ENCODE measurements around the gene FAAP20. TPM values are rescaled to one million over a fixed set of nuclear protein-coding genes. Genes with fewer than 3 reads are reported as not detected.

The FAAP20 gene
- total and polyA plus RNA-seq, 9 of the 15 experiments (the other 6 are each of a cell fraction or from before 2014, with no cell fraction given) = 0.58 to 143 (median 9.9) TPM

DNA sequence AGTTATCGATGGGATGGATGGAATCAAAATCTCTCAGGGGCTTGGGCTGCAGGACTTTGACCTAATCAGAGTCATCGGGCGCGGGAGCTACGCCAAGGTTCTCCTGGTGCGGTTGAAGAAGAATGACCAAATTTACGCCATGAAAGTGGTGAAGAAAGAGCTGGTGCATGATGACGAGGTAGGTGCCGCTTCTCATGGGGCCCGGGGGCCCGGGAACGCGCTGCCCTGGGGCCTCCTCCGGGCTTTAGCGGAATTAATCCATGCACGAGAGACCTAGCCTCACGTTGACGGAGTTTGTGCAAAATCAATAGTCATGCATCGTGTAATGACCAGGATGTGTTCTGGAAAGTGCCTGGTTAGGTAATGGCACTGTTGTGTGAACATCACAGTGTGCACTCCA, 43.8 kb downstream of the FAAP20 start (continued):
- TF ChIP-seq SRSF1 (IDR thresholded peaks at IDR 0.05; ENCODE audit: low read depth, low read length) = no peak
- TF ChIP-seq ZNF668 (CRISPR knock-in tag; IDR thresholded peaks at IDR 0.05) = no peak
- TF ChIP-seq RBM34 (IDR thresholded peaks at IDR 0.05; ENCODE audit: borderline replicate concordance, insufficient read depth, low read length) = no peak
- no peak for TF ChIP-seq HNRNPL (IDR thresholded peaks at IDR 0.05; ENCODE audit: low read depth, low read length)
- TF ChIP-seq ZNF778 (CRISPR knock-in tag; IDR thresholded peaks at IDR 0.05) = no peak
- TF ChIP-seq, protein P1, sequence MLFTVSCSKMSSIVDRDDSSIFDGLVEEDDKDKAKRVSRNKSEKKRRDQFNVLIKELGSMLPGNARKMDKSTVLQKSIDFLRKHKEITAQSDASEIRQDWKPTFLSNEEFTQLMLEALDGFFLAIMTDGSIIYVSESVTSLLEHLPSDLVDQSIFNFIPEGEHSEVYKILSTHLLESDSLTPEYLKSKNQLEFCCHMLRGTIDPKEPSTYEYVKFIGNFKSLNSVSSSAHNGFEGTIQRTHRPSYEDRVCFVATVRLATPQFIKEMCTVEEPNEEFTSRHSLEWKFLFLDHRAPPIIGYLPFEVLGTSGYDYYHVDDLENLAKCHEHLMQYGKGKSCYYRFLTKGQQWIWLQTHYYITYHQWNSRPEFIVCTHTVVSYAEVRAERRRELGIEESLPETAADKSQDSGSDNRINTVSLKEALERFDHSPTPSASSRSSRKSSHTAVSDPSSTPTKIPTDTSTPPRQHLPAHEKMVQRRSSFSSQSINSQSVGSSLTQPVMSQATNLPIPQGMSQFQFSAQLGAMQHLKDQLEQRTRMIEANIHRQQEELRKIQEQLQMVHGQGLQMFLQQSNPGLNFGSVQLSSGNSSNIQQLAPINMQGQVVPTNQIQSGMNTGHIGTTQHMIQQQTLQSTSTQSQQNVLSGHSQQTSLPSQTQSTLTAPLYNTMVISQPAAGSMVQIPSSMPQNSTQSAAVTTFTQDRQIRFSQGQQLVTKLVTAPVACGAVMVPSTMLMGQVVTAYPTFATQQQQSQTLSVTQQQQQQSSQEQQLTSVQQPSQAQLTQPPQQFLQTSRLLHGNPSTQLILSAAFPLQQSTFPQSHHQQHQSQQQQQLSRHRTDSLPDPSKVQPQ (CRISPR knock-in tag; IDR thresholded peaks at IDR 0.05; ENCODE audit: borderline replicate concordance) = no peak
- TF ChIP-seq NFATC3 (IDR thresholded peaks at IDR 0.05) = no peak
- no peak for TF ChIP-seq CREB1 (IDR thresholded peaks at IDR 0.05)
- TF ChIP-seq CREB1 (CRISPR knock-in tag; IDR thresholded peaks at IDR 0.05) = no peak
- no peak for TF ChIP-seq KLF10 (CRISPR knock-in tag; IDR thresholded peaks at IDR 0.05)

DNA sequence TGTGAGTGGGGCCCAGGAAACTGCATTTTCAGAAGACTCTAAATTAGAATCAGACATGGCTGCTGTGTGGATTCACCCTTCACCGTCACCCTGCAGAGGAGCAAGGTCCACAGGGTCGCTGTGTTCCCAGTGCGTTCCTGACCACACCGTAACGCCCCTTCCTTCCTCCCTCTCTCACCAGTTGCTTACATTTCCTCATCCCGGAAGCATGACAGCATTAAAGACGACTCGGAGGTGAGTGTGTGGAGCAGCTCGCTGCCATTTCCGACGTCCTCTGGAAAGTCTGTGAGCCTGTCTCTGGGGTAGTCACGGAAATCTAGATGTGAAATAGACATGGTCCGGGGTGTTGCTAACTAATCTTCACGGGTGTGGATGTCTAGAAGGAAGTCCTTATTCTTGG, 45.9 kb downstream of the FAAP20 start:
- FAIRE-seq = peak; percentile 6
- H3K9me1 ChIP-seq (ENCODE audit: control insufficient read depth, insufficient read depth, low read length) = peaks cover 5% of the 10 kb centered on the region
- no peaks in the 10 kb centered on the region; the same call in 1 of the 2 replicates for H4K20me1 ChIP-seq (replicated peaks; ENCODE audit: control insufficient read depth, insufficient read depth, low read length)
- no peak for DNase-seq (ENCODE audit: extremely low read depth in 1 of 4, low spot score in 3 of 4)
- no peak for ATAC-seq
- BruUV-seq (replicated peaks) = no TSS peak
- H3K79me2 ChIP-seq (ENCODE audit: control insufficient read depth, insufficient read depth, low read length) = no peaks in the 10 kb centered on the region
- H3K4me1 ChIP-seq (replicated peaks in 1 of 2; ENCODE audit: control insufficient read depth in 2 of 2, insufficient read depth in 2 of 2, low read length in 2 of 2) = peaks cover 0 to 3% of the 10 kb centered on the region in 2 experiments; a peak in 1 of 5 replicates
- H3K4me3 ChIP-seq = no peak overlapping the region
- no peak overlapping the region for H2AFZ ChIP-seq (ENCODE audit: low read depth, low read length)
- H3K36me3 ChIP-seq (ENCODE audit: control insufficient read depth, insufficient read depth, low read length) = no peaks in the 10 kb centered on the region
- POLR2A ChIA-PET = no interaction called here
- no peak overlapping the region for H3K9ac ChIP-seq (ENCODE audit: insufficient read depth in 1 of 2, low read depth in 2 of 2, low read length in 2 of 2)
- peaks cover 60 to 70% of the 10 kb centered on the region in 2 experiments for H3K27me3 ChIP-seq (ENCODE audit: control insufficient read depth in 2 of 2, insufficient read depth in 2 of 2, low read length in 2 of 2)
- WGBS (ENCODE audit: insufficient coverage, low coverage, missing lambda C conversion rate) = 3% methylated on average over 14 of the region's 14 CpGs
- no peak overlapping the region for H3K4me2 ChIP-seq (ENCODE audit: insufficient read depth, low read length)
- in situ Hi-C loops (cut with MboI) (no loop called here), intact Hi-C loops (cut with micrococcal nuclease) (no loop called here)
- H3K27ac ChIP-seq (ENCODE audit: extremely low read depth, low read depth, low read length) = no peak overlapping the region
- CTCF ChIA-PET (ENCODE audit: low intra/inter-chr PET ratio) = no interaction called here
- H3K9me3 ChIP-seq (replicated peaks; ENCODE audit: control insufficient read depth, insufficient read depth, low read depth, low read length) = no peaks in the 10 kb centered on the region
- TF ChIP-seq, protein P2, sequence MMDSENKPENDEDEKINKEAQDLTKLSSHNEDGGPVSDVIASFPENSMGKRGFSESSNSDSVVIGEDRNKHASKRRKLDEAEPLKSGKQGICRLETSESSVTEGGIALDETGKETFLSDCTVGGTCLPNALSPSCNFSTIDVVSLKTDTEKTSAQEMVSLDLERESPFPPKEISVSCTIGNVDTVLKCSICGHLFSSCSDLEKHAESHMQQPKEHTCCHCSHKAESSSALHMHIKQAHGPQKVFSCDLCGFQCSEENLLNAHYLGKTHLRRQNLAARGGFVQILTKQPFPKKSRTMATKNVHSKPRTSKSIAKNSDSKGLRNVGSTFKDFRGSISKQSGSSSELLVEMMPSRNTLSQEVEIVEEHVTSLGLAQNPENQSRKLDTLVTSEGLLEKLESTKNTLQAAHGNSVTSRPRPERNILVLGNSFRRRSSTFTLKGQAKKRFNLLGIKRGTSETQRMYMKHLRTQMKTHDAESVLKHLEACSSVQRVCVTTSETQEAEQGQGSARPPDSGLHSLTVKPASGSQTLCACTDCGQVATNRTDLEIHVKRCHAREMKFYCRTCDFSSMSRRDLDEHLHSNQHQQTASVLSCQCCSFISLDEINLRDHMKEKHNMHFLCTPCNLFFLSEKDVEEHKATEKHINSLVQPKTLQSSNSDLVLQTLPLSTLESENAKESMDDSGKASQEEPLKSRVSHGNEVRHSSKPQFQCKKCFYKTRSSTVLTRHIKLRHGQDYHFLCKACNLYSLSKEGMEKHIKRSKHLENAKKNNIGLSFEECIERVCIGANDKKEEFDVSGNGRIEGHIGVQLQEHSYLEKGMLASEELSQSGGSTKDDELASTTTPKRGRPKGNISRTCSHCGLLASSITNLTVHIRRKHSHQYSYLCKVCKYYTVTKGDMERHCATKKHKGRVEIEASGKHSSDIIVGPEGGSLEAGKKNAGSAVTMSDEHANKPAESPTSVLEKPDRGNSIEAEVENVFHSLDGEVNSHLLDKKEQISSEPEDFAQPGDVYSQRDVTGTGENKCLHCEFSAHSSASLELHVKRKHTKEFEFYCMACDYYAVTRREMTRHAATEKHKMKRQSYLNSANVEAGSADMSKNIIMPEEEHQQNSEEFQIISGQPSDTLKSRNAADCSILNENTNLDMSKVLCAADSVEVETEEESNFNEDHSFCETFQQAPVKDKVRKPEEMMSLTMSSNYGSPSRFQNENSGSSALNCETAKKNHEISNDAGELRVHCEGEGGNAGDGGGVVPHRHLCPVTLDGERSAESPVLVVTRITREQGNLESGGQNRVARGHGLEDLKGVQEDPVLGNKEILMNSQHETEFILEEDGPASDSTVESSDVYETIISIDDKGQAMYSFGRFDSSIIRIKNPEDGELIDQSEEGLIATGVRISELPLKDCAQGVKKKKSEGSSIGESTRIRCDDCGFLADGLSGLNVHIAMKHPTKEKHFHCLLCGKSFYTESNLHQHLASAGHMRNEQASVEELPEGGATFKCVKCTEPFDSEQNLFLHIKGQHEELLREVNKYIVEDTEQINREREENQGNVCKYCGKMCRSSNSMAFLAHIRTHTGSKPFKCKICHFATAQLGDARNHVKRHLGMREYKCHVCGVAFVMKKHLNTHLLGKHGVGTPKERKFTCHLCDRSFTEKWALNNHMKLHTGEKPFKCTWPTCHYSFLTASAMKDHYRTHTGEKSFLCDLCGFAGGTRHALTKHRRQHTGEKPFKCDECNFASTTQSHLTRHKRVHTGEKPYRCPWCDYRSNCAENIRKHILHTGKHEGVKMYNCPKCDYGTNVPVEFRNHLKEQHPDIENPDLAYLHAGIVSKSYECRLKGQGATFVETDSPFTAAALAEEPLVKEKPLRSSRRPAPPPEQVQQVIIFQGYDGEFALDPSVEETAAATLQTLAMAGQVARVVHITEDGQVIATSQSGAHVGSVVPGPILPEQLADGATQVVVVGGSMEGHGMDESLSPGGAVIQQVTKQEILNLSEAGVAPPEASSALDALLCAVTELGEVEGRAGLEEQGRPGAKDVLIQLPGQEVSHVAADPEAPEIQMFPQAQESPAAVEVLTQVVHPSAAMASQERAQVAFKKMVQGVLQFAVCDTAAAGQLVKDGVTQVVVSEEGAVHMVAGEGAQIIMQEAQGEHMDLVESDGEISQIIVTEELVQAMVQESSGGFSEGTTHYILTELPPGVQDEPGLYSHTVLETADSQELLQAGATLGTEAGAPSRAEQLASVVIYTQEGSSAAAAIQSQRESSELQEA (IDR thresholded peaks at IDR 0.05; ENCODE audit: low read depth) = no peak
- TF ChIP-seq NR2C1 (IDR thresholded peaks at IDR 0.05) (no peak), NR2C1 (tag; IDR thresholded peaks at IDR 0.05) (no peak)
